Thyroid gland (tissue), 4 donors: ENCODE results near the gene KCNJ13. TPM values are rescaled to one million over a fixed set of nuclear protein-coding genes. Genes with fewer than 3 reads are reported as not detected.
A peak's percentile ranks its signal among the peaks of the same experiment; 100 is the strongest.

Experiments used
- DNase-seq, 2 donors: peaks; one replicate each; pipeline ENCODE4 v3.0.0-alpha.2; 2019
- H3K27ac ChIP-seq, 3 donors: fragments of 200-600 bp; sonication (generic); 1 replicate in 2 of 3; 2 replicates in 1 of 3; pipeline ENCODE4 v1.5.1; 2016 to 2019; ENCODE audit warnings: mild to moderate bottlenecking in 1 of 3, moderate library complexity in 1 of 3
- H3K27me3 ChIP-seq: fragments of 200-600 bp; sonication (generic); one replicate; pipeline ENCODE4 v1.5.1; 2019
- H3K36me3 ChIP-seq, 2 donors: fragments of 200-600 bp; sonication (generic); one replicate each; pipeline ENCODE4 v1.5.1; 2016 to 2019
- H3K4me1 ChIP-seq, 2 donors: fragments of 200-600 bp; sonication (generic); one replicate each; pipeline ENCODE4 v1.5.1; 2017 to 2019
- H3K4me3 ChIP-seq, 3 donors: fragments of 200-600 bp; sonication (generic); replicated peaks in 1 of 3; 1 replicate in 2 of 3; 2 replicates in 1 of 3; pipeline ENCODE4 v1.5.1; 2016; ENCODE audit warnings: mild to moderate bottlenecking in 1 of 3
- H3K9me3 ChIP-seq: fragments of 200-600 bp; sonication (generic); one replicate; pipeline ENCODE4 v1.5.1; 2017
- CTCF ChIP-seq, 6 experiments: fragments of 200-600 bp in 3 of 6; fragments of 450-650 bp in 3 of 6; sonication (generic) in 3 of 6; IDR thresholded peaks; one replicate each; pipeline ENCODE4 v1.5.1; 2016 to 2019; ENCODE audit warnings: antibody characterized with exemption in 6 of 6, mild to moderate bottlenecking in 2 of 6, inconsistent platforms in 1 of 6, moderate library complexity in 1 of 6
- POLR2A ChIP-seq, 2 donors: fragments of 450-650 bp; IDR thresholded peaks; one replicate each; pipeline ENCODE4 v1.6.1; 2017; ENCODE audit warnings: antibody characterized with exemption in 2 of 2, mild to moderate bottlenecking in 2 of 2, moderate library complexity in 1 of 2
- whole genome bisulfite sequencing, 2 donors: methylation state at CpG; one replicate each; pipeline ENCODE4 v1.1.5; 2017; 5-methylcytosine and 5-hydroxymethylcytosine counted together
- intact Hi-C: fragments of 100-400 bp; cut with DNase I; formaldehyde crosslinking; loops from one replicate; pipeline ENCODE4 v1.15.1; 2023
- total RNA-seq, 4 donors: library from RNA; depleted of rRNA; stranded (reverse); fragments of >200 nt; gene quantifications; one replicate each; pipeline ENCODE4 v1.2.3, GENCODE V29; 2016

Gene KCNJ13
- total RNA-seq, 4 donors from 2014 or later: 0.81 to 5.5 (median 2.6) TPM

- H3K36me3 ChIP-seq: peaks cover 9 to 17% of the 10 kb centered on the region in 2 donors
- no peaks in the 10 kb centered on the region for H3K27me3 ChIP-seq
- 63 to 68% methylated on average over 3 of the region's 3 CpGs for WGBS, 2 donors
- DNase-seq: peak in 1 of 2 donors; percentile 17
- H3K4me3 ChIP-seq: no peak overlapping the region
- no peaks in the 10 kb centered on the region for H3K9me3 ChIP-seq
- intact Hi-C loops: no loop called here
- no peaks in the 10 kb centered on the region for H3K4me1 ChIP-seq
- TF ChIP-seq POLR2A (IDR thresholded peaks at IDR 0.05) (no peak), CTCF (IDR thresholded peaks at IDR 0.05) (peak in 5 of 6 experiments; percentile 28 to 61 (median 58))
- no peak overlapping the region for H3K27ac ChIP-seq
These were observed 15.0 kb downstream of the KCNJ13 start for GRCh38 chr2:232761301-232761907.

- H3K36me3 ChIP-seq: peaks cover 9 to 11% of the 10 kb centered on the region in 2 donors
- DNase-seq: no peak
- 90 to 93% methylated on average over 2 of the region's 2 CpGs for whole genome bisulfite sequencing, 2 donors
These were observed 18.5 kb downstream of the KCNJ13 start for GRCh38 chr2:232757905-232758304.

GRCh38 chr2:232750135-232750671 lies 26.2 kb downstream of the KCNJ13 start:
- Histone ChIP-seq H3K27ac (no peak overlapping the region), H3K9me3 (no peaks in the 10 kb centered on the region), H3K4me3 (no peak overlapping the region), H3K27me3 (no peaks in the 10 kb centered on the region), H3K4me1 (no peaks in the 10 kb centered on the region), H3K36me3 (peaks cover 21 to 25% of the 10 kb centered on the region in 2 donors)
- intact Hi-C loops: no loop called here
- WGBS, 2 donors: 90 to 95% methylated on average over 4 of the region's 4 CpGs
- no peak for TF ChIP-seq CTCF (IDR thresholded peaks at IDR 0.05)
- TF ChIP-seq POLR2A (IDR thresholded peaks at IDR 0.05): no peak
- DNase-seq: no peak

More at GRCh38 chr2:232757905-232758304, 18.5 kb downstream of the KCNJ13 start:
- Histone ChIP-seq H3K4me3 (no peak overlapping the region), H3K9me3 (no peaks in the 10 kb centered on the region), H3K27me3 (no peaks in the 10 kb centered on the region), H3K4me1 (no peaks in the 10 kb centered on the region), H3K27ac (no peak overlapping the region)
- intact Hi-C loops: no loop called here
- TF ChIP-seq CTCF (IDR thresholded peaks at IDR 0.05) (no peak), POLR2A (IDR thresholded peaks at IDR 0.05) (no peak)

GRCh38 chr2:232749331-232749730 lies 27.0 kb downstream of the KCNJ13 start:
- peaks cover 21 to 25% of the 10 kb centered on the region in 2 donors for H3K36me3 ChIP-seq
- H3K4me3 ChIP-seq: no peak overlapping the region
- DNase-seq: no peak
- H3K9me3 ChIP-seq: no peaks in the 10 kb centered on the region
- TF ChIP-seq CTCF (IDR thresholded peaks at IDR 0.05) (no peak), POLR2A (IDR thresholded peaks at IDR 0.05) (no peak)
- intact Hi-C loops: no loop called here
- no peaks in the 10 kb centered on the region for H3K4me1 ChIP-seq
- no peak overlapping the region for H3K27ac ChIP-seq
- WGBS, 2 donors: 92% methylated on average over 3 of the region's 3 CpGs
- no peaks in the 10 kb centered on the region for H3K27me3 ChIP-seq

GRCh38 chr2:232748038-232748437 lies 28.3 kb downstream of the KCNJ13 start:
- H3K27ac ChIP-seq: no peak overlapping the region
- WGBS, 2 donors: 97 to 99% methylated on average over 3 of the region's 3 CpGs
- no peaks in the 10 kb centered on the region for H3K9me3 ChIP-seq
- H3K36me3 ChIP-seq: peaks cover 21 to 25% of the 10 kb centered on the region in 2 donors
- H3K4me3 ChIP-seq: no peak overlapping the region
- no peak for TF ChIP-seq CTCF (IDR thresholded peaks at IDR 0.05)
- intact Hi-C loops: no loop called here
- H3K27me3 ChIP-seq: no peaks in the 10 kb centered on the region
- DNase-seq: no peak
- H3K4me1 ChIP-seq: no peaks in the 10 kb centered on the region
